Esophagus squamous epithelium (tissue), 4 donors: ENCODE measurements around the gene MTM1.
A peak's percentile ranks its signal among the peaks of the same experiment; 100 is the strongest.

Experiments used
- POLR2A ChIP-seq, 4 donors: fragments of 450-650 bp; IDR thresholded peaks; one replicate each; pipeline ENCODE4 v1.6.1; 2017; ENCODE audit warnings: antibody characterized with exemption in 4 of 4, mild to moderate bottlenecking in 4 of 4, moderate library complexity in 3 of 4
- TF ChIP-seq, protein P1 (sequence below), 6 experiments: fragments of 450-650 bp in 4 of 6; fragments of 200-600 bp in 2 of 6; sonication (generic) in 2 of 6; IDR thresholded peaks; one replicate each; pipeline ENCODE4 v1.5.1; 2016 to 2019; ENCODE audit warnings: antibody characterized with exemption in 6 of 6, mild to moderate bottlenecking in 4 of 6, moderate library complexity in 4 of 6

- TF ChIP-seq, protein P1, sequence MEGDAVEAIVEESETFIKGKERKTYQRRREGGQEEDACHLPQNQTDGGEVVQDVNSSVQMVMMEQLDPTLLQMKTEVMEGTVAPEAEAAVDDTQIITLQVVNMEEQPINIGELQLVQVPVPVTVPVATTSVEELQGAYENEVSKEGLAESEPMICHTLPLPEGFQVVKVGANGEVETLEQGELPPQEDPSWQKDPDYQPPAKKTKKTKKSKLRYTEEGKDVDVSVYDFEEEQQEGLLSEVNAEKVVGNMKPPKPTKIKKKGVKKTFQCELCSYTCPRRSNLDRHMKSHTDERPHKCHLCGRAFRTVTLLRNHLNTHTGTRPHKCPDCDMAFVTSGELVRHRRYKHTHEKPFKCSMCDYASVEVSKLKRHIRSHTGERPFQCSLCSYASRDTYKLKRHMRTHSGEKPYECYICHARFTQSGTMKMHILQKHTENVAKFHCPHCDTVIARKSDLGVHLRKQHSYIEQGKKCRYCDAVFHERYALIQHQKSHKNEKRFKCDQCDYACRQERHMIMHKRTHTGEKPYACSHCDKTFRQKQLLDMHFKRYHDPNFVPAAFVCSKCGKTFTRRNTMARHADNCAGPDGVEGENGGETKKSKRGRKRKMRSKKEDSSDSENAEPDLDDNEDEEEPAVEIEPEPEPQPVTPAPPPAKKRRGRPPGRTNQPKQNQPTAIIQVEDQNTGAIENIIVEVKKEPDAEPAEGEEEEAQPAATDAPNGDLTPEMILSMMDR (IDR thresholded peaks at IDR 0.05) = peak in 5 of 6 experiments; percentile 32 to 64 (median 37)
- no peak for TF ChIP-seq POLR2A (IDR thresholded peaks at IDR 0.05)
Observed at GRCh38 chrX:150587585-150588503, 19.4 kb downstream of the MTM1 start.
